ENCODE data around the gene DCAF10.

- TF ChIP-seq CTCF (conservative IDR thresholded peaks at IDR 0.05; ENCODE audit: low read length) (no peak), EZH2phosphoT487 (IDR thresholded peaks at IDR 0.05; ENCODE audit: borderline replicate concordance, low read depth, low read length) (no peak)
Observed at GRCh38 chr9:37909326-37909725, 108.7 kb downstream of the DCAF10 start.

Measured in OCI-LY7 (cell line).